ENCODE results near the gene NADK2. TPM values are rescaled to one million over a fixed set of nuclear protein-coding genes. Genes with fewer than 3 reads are reported as not detected.

The NADK2 gene
- total and polyA plus RNA-seq, 9 of the 15 experiments (the other 6 are each of a cell fraction or from before 2014, with no cell fraction given) = 10.6 to 41.0 (median 24.0) TPM

GRCh38 chr5:36151434-36152323 lies 90.0 kb downstream of the NADK2 start, which contains the start of the genes LMBRD2 and SKP2 (continued):
- TF ChIP-seq ATF2 (CRISPR knock-in tag; IDR thresholded peaks at IDR 0.05) (no peak), MCM2 (IDR thresholded peaks at IDR 0.05; ENCODE audit: low read depth) (no peak), NFE2 (IDR thresholded peaks at IDR 0.05; ENCODE audit: low read depth) (0 out of 2 replicates have a peak, but pooled peaks have one; percentile 1), PTRF (tag; IDR thresholded peaks at IDR 0.05) (no peak), ZBTB8A (IDR thresholded peaks at IDR 0.05; ENCODE audit: partially characterized antibody) (no peak), KAT8 (IDR thresholded peaks at IDR 0.05; ENCODE audit: low read depth) (no peak), TBL1XR1 (IDR thresholded peaks at IDR 0.05; ENCODE audit: low read length in 2 of 2) (peak; percentile 70 to 74; a peak in 2 of 4 replicates), MEF2A (IDR thresholded peaks at IDR 0.05; ENCODE audit: control insufficient read depth, low read depth, low read length) (no peak), CXXC5 (CRISPR knock-in tag; IDR thresholded peaks at IDR 0.05) (peak; percentile 95), GTF2A2 (tag; IDR thresholded peaks at IDR 0.05) (no peak), VEZF1 (CRISPR knock-in tag; IDR thresholded peaks at IDR 0.05) (peak; percentile 60), NFRKB (IDR thresholded peaks at IDR 0.05; ENCODE audit: low read depth) (no peak), PHF8 (IDR thresholded peaks at IDR 0.05; ENCODE audit: borderline replicate concordance, low read length) (peak; percentile 87), STAT5A (IDR thresholded peaks at IDR 0.05; ENCODE audit: borderline replicate concordance, low read length) (no peak), NCOA1 (IDR thresholded peaks at IDR 0.05; ENCODE audit: low read depth) (no peak), ZNF644 (tag; IDR thresholded peaks at IDR 0.05; ENCODE audit: low read depth) (peak; percentile 67), HES1 (IDR thresholded peaks at IDR 0.05; ENCODE audit: low read depth) (no peak), ZSCAN32 (CRISPR knock-in tag; IDR thresholded peaks at IDR 0.05) (no peak), MAZ (CRISPR knock-in tag; conservative IDR thresholded peaks at IDR 0.05 in 1 of 2, IDR thresholded peaks at IDR 0.05 in 1 of 2) (peak; percentile 65 to 81; a peak in 2 of 4 replicates), NEUROD1 (IDR thresholded peaks at IDR 0.05; ENCODE audit: borderline replicate concordance, low read depth, low read length, partially characterized antibody) (peak; percentile 19), ETV5 (CRISPR knock-in tag; IDR thresholded peaks at IDR 0.05; ENCODE audit: low read depth) (no peak; the same call in 1 of the 2 replicates), ZNF184 (CRISPR knock-in tag; IDR thresholded peaks at IDR 0.05) (no peak), ZNF143 (CRISPR knock-in tag; IDR thresholded peaks at IDR 0.05) (peak; percentile 99), ZFX (CRISPR knock-in tag; IDR thresholded peaks at IDR 0.05) (peak; percentile 81), TAF15 (IDR thresholded peaks at IDR 0.05; ENCODE audit: low read depth, low read length) (no peak), NCOA6 (IDR thresholded peaks at IDR 0.05) (no peak), ZNF146 (CRISPR knock-in tag; IDR thresholded peaks at IDR 0.05; ENCODE audit: unreplicated experiment) (no peak)

All from K562 (cell line).